Body of pancreas (tissue), 4 donors: ENCODE results near the gene SYNE1.

Experiments used
- CTCF ChIP-seq, 7 experiments: fragments of 450-650 bp in 4 of 7; fragments of 200-600 bp in 3 of 7; sonication (generic) in 3 of 7; IDR thresholded peaks; one replicate each; pipeline ENCODE4 v1.5.1; 2016 to 2019; ENCODE audit warnings: antibody characterized with exemption in 7 of 7
- POLR2A ChIP-seq, 3 donors: fragments of 450-650 bp; IDR thresholded peaks; one replicate each; pipeline ENCODE4 v1.6.1; 2016; ENCODE audit warnings: antibody characterized with exemption in 3 of 3, mild to moderate bottlenecking in 2 of 3

- TF ChIP-seq CTCF (IDR thresholded peaks at IDR 0.05): no peak
- no peak for TF ChIP-seq POLR2A (IDR thresholded peaks at IDR 0.05)
Observed at GRCh38 chr6:152343735-152344360, 293.3 kb downstream of the SYNE1 start.
